Measurements from ENCODE around the gene CPT1A. TPM values are rescaled to one million over a fixed set of nuclear protein-coding genes. Genes with fewer than 3 reads are reported as not detected.

Gene CPT1A
- total RNA-seq, 2 experiments from 2014 or later, result 17.5 TPM

- Mint-ChIP-seq H3K4me1 (ENCODE audit: low read depth) (no peaks in the 10 kb centered on the region), H3K27ac (no peak overlapping the region), H3K36me3 (ENCODE audit: low read depth) (peaks cover 10% of the 10 kb centered on the region), H3K4me3 (no peak overlapping the region), H3K9me3 (no peaks in the 10 kb centered on the region), H3K27me3 (no peaks in the 10 kb centered on the region)
- intact Hi-C loops (cut with micrococcal nuclease), result no loop called here
- TF ChIP-seq CTCF (IDR thresholded peaks at IDR 0.05), result no peak
- CTCF ChIA-PET, result interaction anchor here (1.1 kb wide), 1 partner anchor 13 kb away, joined by 3 read pairs; no protein-coding TSS in a partner anchor
- DNase-seq, result no peak
- POLR2A ChIA-PET, result no interaction called here
- ATAC-seq, result no peak
Measured at GRCh38 chr11:68770781-68771180, 70.9 kb downstream of the CPT1A start.

GRCh38 chr11:68767672-68768071 is 74.0 kb downstream of the CPT1A start:
- ATAC-seq (no peak), DNase-seq (no peak)
- intact Hi-C loops (cut with micrococcal nuclease), result no loop called here
- H3K27me3 Mint-ChIP-seq, result no peaks in the 10 kb centered on the region
- no peaks in the 10 kb centered on the region for H3K9me3 Mint-ChIP-seq
- POLR2A ChIA-PET, result no interaction called here
- H3K36me3 Mint-ChIP-seq (ENCODE audit: low read depth), result peaks cover 6% of the 10 kb centered on the region
- H3K4me3 Mint-ChIP-seq, result no peak overlapping the region
- CTCF ChIA-PET, result interaction anchor here (0.8 kb wide), 1 partner anchor 31 kb away, joined by 3 read pairs; no protein-coding TSS in a partner anchor
- H3K4me1 Mint-ChIP-seq (ENCODE audit: low read depth), result no peaks in the 10 kb centered on the region
- H3K27ac Mint-ChIP-seq, result no peak overlapping the region
- TF ChIP-seq CTCF (IDR thresholded peaks at IDR 0.05), result no peak

GRCh38 chr11:68766786-68767185 is 74.9 kb downstream of the CPT1A start:
- CTCF ChIA-PET, result no interaction called here
- intact Hi-C loops (cut with micrococcal nuclease), result no loop called here
- DNase-seq, result no peak
- Mint-ChIP-seq H3K9me3 (no peaks in the 10 kb centered on the region), H3K27ac (no peak overlapping the region), H3K27me3 (no peaks in the 10 kb centered on the region), H3K4me3 (no peak overlapping the region), H3K4me1 (ENCODE audit: low read depth) (no peaks in the 10 kb centered on the region), H3K36me3 (ENCODE audit: low read depth) (peaks cover 6% of the 10 kb centered on the region)
- TF ChIP-seq CTCF (IDR thresholded peaks at IDR 0.05), result no peak
- no peak for ATAC-seq
- POLR2A ChIA-PET, result no interaction called here

- no peak for ATAC-seq
- Mint-ChIP-seq H3K9me3 (no peaks in the 10 kb centered on the region), H3K4me3 (no peak overlapping the region), H3K27ac (no peak overlapping the region), H3K27me3 (no peaks in the 10 kb centered on the region), H3K36me3 (ENCODE audit: low read depth) (peaks cover 10% of the 10 kb centered on the region), H3K4me1 (ENCODE audit: low read depth) (no peaks in the 10 kb centered on the region)
- POLR2A ChIA-PET, result no interaction called here
- no peak for DNase-seq
- CTCF ChIA-PET, result no interaction called here
- intact Hi-C loops (cut with micrococcal nuclease), result no loop called here
- TF ChIP-seq CTCF (IDR thresholded peaks at IDR 0.05), result no peak
Measured at GRCh38 chr11:68764746-68765145, 77.0 kb downstream of the CPT1A start.

GRCh38 chr11:68763926-68764657 is 77.6 kb downstream of the CPT1A start:
- no peak for DNase-seq
- H3K36me3 Mint-ChIP-seq (ENCODE audit: low read depth), result peaks cover 8% of the 10 kb centered on the region
- ChIA-PET CTCF (no interaction called here), POLR2A (no interaction called here)
- H3K27me3 Mint-ChIP-seq, result no peaks in the 10 kb centered on the region
- H3K9me3 Mint-ChIP-seq, result no peaks in the 10 kb centered on the region
- H3K27ac Mint-ChIP-seq, result no peak overlapping the region
- no peak for ATAC-seq
- no peak overlapping the region for H3K4me3 Mint-ChIP-seq
- no peak for TF ChIP-seq CTCF (IDR thresholded peaks at IDR 0.05)
- H3K4me1 Mint-ChIP-seq (ENCODE audit: low read depth), result no peaks in the 10 kb centered on the region
- intact Hi-C loops (cut with micrococcal nuclease), result no loop called here
